DMS53 treated with DMSO at 0.1 percent for 48 hours (cell line): Measurements from ENCODE around the gene CAMKK1.

Source experiments
- DNase-seq: peaks from one replicate; lab custom pipeline; 2025; ENCODE audit not compliant: unreplicated experiment; lab: John Stamatoyannopoulos, UW

The CAMKK1 gene

GRCh38 chr17:3815122-3815521 is 77.7 kb downstream of the CAMKK1 start:
- DNase-seq = no peak

GRCh38 chr17:3814361-3814760 is 78.5 kb downstream of the CAMKK1 start:
- no peak for DNase-seq

DNA sequence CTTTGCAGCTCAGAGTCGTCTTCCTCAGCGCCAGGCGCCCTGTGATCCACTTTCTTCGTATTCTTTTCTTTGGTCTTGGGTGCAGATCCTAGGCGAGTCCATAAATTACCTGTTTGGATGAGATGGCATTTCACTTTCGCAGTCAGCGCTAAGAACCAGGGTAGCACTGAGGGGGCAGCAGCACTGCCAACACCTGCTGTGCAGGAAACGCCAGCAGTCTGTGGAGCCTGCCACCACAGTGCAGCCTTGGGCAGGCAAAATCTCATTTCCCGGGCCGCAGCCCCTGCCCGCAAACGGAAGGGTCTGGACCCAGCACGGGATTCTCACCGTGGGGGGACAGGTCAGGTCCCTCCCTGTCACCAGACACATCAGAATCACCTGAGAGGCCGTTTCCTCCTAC is 79.7 kb downstream of the CAMKK1 start:
- no peak for DNase-seq

DNA sequence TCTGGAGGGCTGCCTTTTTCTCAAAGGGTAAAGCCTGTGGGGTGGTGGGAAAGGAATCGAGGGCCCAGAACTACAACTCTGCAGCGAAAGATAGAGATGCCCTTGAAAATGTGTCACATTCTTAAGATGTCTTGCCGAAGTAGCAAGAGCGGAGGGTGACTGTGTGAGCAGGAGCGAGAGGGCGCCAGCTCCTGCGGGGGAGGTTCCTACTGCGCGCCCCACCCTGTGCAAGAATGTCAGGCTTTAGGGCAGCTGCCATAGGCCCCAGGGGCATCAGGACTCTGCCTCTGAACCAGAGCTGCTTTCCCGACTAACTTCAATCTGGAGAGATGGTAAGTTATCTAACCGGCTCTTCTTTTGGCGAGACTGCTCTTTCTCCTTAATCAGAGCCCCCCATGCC is 80.1 kb downstream of the CAMKK1 start:
- no peak for DNase-seq

- no peak for DNase-seq
Measured at GRCh38 chr17:3812284-3812683, 80.6 kb downstream of the CAMKK1 start.
